GM10248 (cell line): ENCODE measurements around the gene FAAH.

Source experiments
- CTCF ChIA-PET: fragments of 300-600 bp; sonication (Branson Sonifier 250); formaldehyde crosslinking; extraction: SDS; loops from one replicate; lab custom pipeline; 2021; ENCODE audit warnings: antibody characterized with exemption; lab: Yijun Ruan, JAX
- POLR2A ChIA-PET: fragments of 350-650 bp; sonication (Branson Sonifier 250); formaldehyde crosslinking; extraction: SDS; loops from one replicate; lab custom pipeline; 2020; ENCODE audit warnings: antibody characterized with exemption; lab: Yijun Ruan, JAX
- DNase-seq: peaks from one replicate; pipeline ENCODE4 v3.0.0; 2012; ENCODE audit errors: extremely low spot score
- TF ChIP-seq, protein P1 (sequence below): IDR thresholded peaks from 2 replicates; pipeline ENCODE4 v1.5.1; 2012; ENCODE audit warnings: mild to moderate bottlenecking, low read depth; ENCODE audit errors: extremely low read depth, missing control alignments, control extremely low read depth

Gene FAAH

DNA sequence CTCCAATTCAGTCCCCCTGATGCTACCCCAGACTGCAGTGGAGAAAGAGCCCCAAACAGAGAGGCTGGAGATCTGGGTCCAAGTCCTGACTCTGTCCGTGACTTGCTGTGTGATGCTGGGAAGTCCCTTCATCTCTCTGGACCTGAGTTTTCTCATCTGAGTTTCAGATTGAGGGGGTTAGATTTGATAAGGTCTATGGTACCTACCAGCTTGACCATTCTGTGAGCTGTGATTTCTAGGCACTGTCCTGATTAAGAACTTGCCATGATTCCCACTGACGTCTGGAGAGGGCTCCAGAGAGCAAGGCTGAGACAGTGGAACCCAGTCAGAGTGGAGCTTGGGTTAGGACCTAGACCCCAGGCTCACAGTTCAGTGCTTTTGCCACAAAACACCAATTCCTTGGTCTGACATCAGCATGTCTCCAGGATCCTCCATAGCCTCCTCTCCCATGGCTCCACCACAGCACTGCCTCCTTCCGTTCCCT is 51.7 kb downstream of the FAAH start:
- ChIA-PET CTCF (interaction anchor here (0.7 to 5.6 kb wide), 14 partner anchors 9 to 279 kb away, joined by 3 to 79 read pairs (median 7); no protein-coding TSS in a partner anchor), POLR2A (no interaction called here)
- TF ChIP-seq, protein P1, sequence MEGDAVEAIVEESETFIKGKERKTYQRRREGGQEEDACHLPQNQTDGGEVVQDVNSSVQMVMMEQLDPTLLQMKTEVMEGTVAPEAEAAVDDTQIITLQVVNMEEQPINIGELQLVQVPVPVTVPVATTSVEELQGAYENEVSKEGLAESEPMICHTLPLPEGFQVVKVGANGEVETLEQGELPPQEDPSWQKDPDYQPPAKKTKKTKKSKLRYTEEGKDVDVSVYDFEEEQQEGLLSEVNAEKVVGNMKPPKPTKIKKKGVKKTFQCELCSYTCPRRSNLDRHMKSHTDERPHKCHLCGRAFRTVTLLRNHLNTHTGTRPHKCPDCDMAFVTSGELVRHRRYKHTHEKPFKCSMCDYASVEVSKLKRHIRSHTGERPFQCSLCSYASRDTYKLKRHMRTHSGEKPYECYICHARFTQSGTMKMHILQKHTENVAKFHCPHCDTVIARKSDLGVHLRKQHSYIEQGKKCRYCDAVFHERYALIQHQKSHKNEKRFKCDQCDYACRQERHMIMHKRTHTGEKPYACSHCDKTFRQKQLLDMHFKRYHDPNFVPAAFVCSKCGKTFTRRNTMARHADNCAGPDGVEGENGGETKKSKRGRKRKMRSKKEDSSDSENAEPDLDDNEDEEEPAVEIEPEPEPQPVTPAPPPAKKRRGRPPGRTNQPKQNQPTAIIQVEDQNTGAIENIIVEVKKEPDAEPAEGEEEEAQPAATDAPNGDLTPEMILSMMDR, result no peak
- DNase-seq, result no peak

DNA sequence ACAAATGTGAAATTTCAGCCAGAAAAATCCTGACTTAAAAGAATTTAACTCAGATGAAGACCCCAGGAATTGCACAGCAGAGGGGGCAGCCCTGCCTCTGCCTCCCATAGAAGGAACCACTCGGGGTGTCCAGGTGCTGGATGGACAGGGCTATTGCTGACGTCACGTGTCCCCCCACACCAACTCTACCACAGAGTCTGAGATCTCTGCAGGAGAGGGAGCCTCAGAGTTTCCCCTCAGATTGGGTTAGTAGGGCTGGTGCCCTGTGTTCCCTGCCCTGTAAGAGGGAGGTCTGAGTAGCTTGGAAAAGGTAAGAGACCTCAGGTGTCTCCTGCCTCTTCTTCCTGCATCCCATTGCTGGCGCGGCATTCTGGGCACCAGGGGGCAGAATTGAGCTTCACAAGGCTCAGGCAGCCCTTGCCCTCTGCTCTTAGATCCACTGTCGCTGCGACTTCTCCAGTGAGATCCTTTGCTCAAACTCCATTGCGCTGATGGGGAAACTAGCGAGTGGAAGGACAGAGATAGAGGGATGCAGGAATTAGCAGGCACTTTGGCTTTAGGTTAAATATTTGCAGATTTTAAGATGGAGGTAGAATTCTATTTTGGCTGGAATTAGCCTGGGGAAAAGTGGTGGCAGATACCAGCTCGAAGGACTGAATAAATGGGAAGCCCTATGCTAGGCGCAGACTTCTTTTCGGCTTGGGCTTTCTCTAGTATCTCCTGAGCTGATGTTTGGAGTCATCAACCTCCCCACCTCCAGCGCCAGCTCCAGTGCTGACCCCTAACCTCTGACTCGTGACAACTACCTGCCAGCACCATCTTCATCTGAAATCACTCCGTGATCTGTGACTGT is 52.8 kb downstream of the FAAH start:
- TF ChIP-seq, protein P1, result peak; percentile 92
- CTCF ChIA-PET, result interaction anchor here (0.6 to 5.6 kb wide), 37 partner anchors 8 to 278 kb away, joined by 3 to 79 read pairs (median 5); partner anchors contain the start of gene EFCAB14
- peak; percentile 75 for DNase-seq
- POLR2A ChIA-PET, result no interaction called here

DNA sequence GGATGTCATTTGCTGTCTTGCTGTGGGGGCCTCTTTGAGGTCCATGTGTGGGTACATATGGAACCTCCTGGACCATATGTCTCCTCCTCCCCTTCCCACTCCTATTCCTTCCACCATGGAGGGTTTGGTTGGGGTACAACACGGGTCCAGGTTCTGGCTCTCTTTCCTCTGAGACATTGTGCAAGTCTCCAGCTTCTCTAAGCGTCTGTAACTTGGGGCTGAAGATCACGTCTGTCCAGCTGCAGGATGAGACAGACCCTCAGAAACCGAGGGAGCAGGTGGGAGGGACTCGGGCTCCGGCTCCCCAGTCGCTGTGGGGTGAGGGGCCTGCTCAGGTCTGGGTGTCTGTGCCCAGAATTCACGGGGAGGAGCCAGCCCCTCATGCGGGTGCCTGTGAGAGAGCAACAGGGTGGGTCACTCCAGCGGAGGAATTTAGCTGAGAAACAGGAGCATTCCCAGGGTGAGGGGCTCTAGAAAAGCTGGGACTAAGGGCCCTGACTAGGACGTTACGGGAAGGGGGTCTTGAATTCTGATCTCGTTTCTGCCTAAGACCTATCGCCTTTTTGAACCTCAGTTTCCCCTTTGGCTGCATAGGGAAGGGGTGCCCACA is 53.5 kb downstream of the FAAH start:
- ChIA-PET CTCF (interaction anchor here (0.6 to 5.6 kb wide), 36 partner anchors 8 to 277 kb away, joined by 3 to 79 read pairs (median 5); partner anchors contain the start of gene EFCAB14), POLR2A (no interaction called here)
- TF ChIP-seq, protein P1, result no peak
- DNase-seq, result no peak

DNA sequence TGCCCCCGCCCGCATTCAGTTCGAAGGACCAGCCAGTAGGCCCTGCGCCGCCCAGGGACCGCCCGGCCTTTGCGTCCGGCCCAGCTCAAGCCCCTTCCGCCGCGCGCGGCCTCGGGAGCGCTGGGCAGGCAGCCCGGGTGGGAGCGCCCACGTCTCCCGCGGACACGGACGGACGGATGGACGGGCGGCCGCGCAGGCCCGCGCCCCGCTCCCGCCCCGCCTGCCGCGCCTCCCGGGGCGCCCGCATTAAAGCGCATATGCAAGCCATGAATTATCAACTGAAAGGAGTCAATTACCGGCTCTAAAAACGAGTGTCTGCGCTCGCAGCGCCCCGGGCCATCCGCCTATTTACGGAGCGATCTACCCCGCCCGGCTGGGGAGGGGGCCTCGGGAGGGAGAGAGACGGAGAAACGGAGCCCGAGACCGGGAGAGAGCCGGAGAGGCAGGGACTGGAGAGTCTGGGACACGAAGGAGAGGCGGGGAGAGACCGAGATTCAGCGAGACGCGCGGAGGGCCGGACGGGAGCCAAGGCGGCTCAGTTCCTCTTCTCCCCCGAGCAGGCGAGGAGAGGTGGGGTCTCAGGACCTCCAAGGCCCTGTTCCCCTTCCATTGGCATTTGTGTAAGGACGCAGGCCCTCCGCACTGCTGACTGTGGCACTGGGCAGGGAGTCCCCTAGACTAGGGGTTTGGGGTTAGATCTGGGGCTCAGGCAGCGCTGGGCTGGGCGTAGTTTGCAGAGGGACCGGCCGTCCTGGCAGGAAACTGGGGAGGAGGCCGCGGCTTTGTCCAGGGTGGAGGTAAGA is 54.2 kb downstream of the FAAH start:
- DNase-seq, result no peak
- CTCF ChIA-PET, result interaction anchor here (0.7 to 5.6 kb wide), 12 partner anchors 10 to 100 kb away, joined by 3 to 79 read pairs (median 6); no protein-coding TSS in a partner anchor
- TF ChIP-seq, protein P1, result no peak
- POLR2A ChIA-PET, result no interaction called here

DNA sequence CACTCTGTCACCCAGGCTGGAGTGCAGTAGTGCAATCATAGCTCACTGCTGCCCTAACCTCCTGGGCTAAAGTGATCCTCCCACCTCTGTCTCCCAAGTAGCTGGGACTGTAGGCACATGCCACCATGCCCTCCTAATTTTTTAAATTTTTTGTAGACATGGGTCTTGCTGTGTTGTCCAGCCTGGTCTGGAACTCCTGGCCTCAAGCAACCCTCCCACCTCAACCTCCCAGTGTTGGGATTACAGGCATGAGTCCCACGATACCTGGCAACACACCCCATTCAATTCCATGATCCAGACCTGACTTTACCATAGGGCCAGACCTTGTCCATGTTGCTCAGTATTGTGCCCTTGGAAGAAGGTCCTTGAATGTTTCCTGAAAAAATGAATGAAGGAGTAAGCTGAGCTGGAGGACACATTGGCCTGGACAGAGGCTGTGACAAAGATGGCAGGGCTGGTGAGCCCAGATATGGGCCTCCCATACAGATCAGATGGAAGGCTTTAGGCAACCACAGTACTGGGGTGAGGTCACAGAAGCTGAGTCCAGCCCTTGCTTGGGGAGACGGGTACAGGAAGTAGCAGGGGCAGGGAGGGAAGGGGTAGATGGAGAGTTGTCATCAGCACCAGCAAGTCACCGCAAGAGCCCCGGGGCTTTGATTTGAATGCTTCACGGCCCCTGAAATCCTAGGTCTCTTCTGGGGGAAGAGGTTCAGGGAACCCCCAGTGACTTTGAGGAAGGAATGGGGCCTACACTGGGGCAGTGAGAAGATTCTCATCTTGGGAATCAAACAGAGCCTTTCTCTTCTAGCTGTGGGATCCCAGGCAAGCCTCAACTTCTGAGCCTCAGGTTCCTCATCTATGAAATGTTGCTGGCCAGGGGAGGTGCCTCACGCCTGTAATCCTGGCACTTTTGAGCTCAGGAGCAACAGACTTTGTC is 55.4 kb downstream of the FAAH start:
- CTCF ChIA-PET, result interaction anchor here (0.7 to 3.4 kb wide), 6 partner anchors 8 to 277 kb away, joined by 3 to 17 read pairs (median 4); no protein-coding TSS in a partner anchor
- no peak for DNase-seq
- POLR2A ChIA-PET, result no interaction called here

More for the DNA sequence above, 55.4 kb downstream of the FAAH start:
- TF ChIP-seq, protein P1, result no peak
